GM12875 (cell line): Measurements from ENCODE around the gene COL25A1.
A peak's percentile ranks its signal among the peaks of the same experiment; 100 is the strongest.

Experiments
- H3K4me3 ChIP-seq: one replicate; pipeline ENCODE4 v1.5.1; 2011; ENCODE audit warnings: low read depth, low read length, control low read depth
- TF ChIP-seq, protein P1 (sequence below): IDR thresholded peaks from 2 replicates; pipeline ENCODE4 v1.5.1; 2011; ENCODE audit warnings: low read depth, mild to moderate bottlenecking, control low read depth, inconsistent platforms, low read length, moderate library complexity, borderline replicate concordance; ENCODE audit not compliant: insufficient read depth

COL25A1 gene

DNA sequence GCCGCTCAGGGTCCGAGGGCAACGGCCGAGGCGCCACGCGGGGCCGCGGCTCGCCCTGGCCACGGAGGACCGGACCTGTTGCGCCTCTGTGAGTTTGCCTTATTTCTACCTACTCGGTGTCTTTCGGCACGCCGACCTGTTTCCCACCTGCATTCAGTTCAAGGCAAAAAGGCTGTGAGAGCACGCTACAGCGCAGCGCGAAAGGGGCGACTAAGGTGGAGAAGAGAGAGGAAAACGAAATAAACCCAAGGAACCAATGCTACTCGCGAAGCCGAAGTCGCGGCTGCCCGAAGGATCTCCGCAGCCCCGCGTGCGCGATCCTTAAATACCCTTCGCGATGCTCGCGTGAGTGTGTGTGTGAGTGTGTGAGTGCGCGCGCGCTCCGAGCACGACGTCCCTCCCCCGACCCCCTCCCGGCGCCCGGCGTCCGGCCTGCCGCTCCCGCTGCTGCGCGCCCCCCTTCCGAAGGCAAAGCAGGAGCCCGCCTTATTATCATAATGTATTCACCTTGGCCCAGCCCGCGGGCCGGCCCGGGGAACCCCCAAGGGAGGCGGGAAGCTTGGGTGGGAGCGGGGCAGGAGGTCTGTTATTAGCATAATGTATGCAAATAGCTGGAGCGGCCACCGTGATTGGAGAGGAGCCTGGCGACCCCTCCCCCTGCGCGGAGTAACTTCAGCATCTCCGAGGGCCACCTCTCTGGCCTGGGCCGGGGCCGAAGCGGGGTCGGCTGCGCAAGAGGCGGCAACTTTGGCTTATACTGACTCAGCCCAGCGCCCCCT, at the start of gene COL25A1:
COL25A1 (minus strand) TSS at position 298 of the 779 bp plus-strand sequence.
- no peak within 1 kb of the TSS for H3K4me3 ChIP-seq

DNA sequence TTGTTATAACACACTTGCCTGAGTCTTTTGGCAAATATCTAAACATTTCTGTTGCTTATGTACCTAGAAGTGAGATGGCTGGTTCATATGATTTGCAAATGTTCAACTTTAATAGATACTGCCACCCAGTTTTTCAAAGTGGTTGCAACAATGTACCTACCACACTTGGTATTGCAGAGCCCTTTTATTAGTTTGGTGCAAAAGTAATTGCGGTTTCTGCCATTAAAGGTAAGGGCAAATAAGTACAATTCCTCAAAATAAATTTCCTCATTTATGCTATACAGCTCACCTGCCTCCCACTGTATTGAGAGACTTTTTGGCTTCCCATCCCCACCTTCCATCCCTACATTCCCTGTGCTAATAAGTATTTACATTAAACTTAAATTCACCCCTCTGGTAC, 47.7 kb upstream of the COL25A1 start:
- TF ChIP-seq, protein P1, sequence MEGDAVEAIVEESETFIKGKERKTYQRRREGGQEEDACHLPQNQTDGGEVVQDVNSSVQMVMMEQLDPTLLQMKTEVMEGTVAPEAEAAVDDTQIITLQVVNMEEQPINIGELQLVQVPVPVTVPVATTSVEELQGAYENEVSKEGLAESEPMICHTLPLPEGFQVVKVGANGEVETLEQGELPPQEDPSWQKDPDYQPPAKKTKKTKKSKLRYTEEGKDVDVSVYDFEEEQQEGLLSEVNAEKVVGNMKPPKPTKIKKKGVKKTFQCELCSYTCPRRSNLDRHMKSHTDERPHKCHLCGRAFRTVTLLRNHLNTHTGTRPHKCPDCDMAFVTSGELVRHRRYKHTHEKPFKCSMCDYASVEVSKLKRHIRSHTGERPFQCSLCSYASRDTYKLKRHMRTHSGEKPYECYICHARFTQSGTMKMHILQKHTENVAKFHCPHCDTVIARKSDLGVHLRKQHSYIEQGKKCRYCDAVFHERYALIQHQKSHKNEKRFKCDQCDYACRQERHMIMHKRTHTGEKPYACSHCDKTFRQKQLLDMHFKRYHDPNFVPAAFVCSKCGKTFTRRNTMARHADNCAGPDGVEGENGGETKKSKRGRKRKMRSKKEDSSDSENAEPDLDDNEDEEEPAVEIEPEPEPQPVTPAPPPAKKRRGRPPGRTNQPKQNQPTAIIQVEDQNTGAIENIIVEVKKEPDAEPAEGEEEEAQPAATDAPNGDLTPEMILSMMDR = no peak
- H3K4me3 ChIP-seq = no peak overlapping the region

More for the DNA sequence above, at the start of gene COL25A1:
- TF ChIP-seq, protein P1 = no peak

DNA sequence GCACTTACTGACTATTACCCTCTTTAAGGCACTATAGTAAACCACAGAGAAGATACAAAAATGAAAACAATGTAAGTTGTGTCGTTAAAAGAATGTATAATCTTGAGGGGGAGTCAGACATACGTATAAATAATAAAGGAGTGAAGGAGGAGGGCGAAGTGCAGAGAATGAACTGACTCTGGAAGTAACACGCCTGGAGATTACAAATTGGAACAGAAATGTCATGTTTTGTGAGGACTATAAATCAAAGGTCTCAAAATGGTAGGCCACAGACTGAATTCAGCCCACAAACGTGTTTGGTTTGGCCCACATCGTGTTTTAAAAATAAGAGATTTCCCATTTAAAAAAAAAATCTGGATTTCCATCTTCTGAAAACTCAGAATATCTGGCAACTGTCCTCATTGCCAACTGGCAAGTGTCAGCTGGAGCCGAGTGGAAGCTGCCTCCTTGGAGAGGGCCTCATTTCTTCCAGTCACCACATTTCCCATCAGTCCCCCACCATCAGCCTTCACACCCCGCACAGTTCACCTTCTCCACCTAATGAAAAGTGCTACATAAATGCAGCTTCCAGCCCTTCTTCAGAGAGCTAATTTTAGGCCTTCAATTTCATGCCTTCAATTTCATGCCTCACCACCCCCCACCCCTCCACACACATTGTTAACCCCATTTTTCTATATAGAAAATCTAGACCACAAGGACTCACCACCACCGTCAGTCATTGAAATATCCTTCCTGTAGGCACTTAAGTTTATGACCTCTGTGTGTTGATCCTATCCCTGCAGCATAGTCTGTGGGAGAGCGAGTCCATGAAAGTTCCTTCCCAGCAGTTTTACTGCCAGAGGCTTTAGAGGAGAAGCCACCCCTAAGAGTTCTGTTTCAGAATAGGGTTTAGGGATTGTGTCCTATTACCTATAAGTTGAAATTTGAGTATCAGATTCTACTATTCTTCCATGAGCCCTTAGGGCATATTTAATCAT, 32.0 kb upstream of the COL25A1 start:
- TF ChIP-seq, protein P1 = no peak
- H3K4me3 ChIP-seq = no peak overlapping the region

DNA sequence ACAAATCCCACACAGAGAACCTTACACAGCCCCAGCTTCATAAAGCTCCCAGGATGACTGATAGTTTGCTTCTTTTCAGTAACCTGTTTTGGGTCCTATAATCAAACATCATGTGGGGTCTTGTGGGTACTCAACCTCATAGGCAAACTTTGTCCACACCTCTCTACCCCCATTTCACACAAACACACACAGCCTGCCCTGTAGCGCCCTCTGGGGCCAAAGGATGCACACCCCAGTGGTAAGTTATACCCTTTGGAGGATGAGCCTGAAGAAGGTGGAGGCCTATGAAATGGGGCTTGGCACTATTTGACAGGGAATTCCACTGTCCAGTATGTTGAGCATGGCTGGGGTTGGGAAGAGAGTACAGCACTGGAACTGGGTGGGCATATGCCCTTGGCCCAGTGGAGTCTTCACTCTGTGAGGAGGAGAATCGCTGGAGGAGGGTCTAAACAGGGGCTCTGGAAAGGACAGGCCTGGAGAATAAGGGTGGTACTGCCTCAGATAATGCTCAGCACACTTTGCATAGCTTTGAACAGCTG, 30.5 kb upstream of the COL25A1 start:
- no peak overlapping the region for H3K4me3 ChIP-seq
- TF ChIP-seq, protein P1 = peak; percentile 44; the same call in 1 of the 2 replicates

DNA sequence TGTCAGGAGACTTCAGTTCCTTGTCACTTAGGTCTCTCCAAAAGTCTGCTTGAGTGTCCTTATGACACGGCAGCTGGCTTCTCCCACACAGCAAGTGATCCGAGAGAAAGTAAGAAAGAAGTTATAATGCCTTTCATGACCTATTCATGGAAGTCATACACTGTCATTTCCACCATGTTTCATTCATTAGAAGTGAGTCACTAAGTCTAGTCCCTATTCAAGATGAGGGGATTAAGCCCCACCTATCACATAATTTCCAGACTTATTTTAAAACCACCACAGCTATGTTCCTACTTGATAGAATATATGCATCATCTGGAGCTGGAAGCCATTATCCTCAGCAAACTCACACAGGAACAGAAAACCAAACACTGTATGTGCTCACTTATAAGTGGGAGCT, 25.2 kb upstream of the COL25A1 start:
- H3K4me3 ChIP-seq = no peak overlapping the region
- TF ChIP-seq, protein P1 = no peak

DNA sequence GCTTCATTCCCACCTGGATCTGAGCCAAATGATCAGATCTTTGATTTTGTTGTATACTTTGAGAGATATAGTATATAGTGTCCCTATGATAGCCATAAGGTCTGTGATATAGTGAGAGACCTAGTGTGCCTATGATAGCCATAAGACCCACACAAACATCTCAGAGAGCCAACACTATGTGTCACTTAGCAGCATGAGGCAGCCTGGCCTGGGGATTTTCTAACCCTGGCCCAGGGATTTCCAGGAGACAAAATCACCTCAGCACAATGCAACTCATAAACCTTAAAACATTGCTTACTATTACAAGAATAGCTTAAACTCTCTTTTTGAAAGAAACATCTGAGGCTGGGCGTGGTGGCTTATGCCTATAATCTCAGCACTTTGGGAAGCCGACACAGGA, 23.2 kb upstream of the COL25A1 start:
- TF ChIP-seq, protein P1 = no peak
- H3K4me3 ChIP-seq = no peak overlapping the region
